Prostate gland (tissue), 2 donors: ENCODE data around the gene LINGO1. TPM values are rescaled to one million over a fixed set of nuclear protein-coding genes. Genes with fewer than 3 reads are reported as not detected.

ENCODE experiments used
- DNase-seq: peaks from one replicate; pipeline ENCODE4 v3.0.0-alpha.2; 2019; ENCODE audit warnings: low spot score
- H3K27ac ChIP-seq, 2 donors: fragments of 200-600 bp; sonication (generic); 2 replicates each; pipeline ENCODE4 v1.5.1; 2017 to 2019
- H3K27me3 ChIP-seq: fragments of 200-600 bp; sonication (generic); replicated peaks from 2 replicates; pipeline ENCODE4 v1.5.1; 2019; ENCODE audit not compliant: insufficient read depth
- H3K36me3 ChIP-seq, 2 donors: fragments of 200-600 bp; sonication (generic); 1 replicate in 1 of 2; 2 replicates in 1 of 2; pipeline versions ENCODE4 v1.5.1 to v1.8.1; 2017 to 2019
- H3K4me1 ChIP-seq: fragments of 200-600 bp; sonication (generic); replicated peaks from 2 replicates; pipeline ENCODE4 v1.5.1; 2019
- H3K4me3 ChIP-seq, 2 donors: fragments of 200-600 bp; sonication (generic); 2 replicates each; pipeline ENCODE4 v1.5.1; 2017 to 2019
- H3K9me3 ChIP-seq: fragments of 200-600 bp; sonication (generic); 2 replicates; pipeline ENCODE4 v1.5.1; 2017
- CTCF ChIP-seq, 4 experiments: fragments of 200-600 bp in 2 of 4; fragments of 450-650 bp in 2 of 4; sonication (generic) in 2 of 4; IDR thresholded peaks; 1 replicate in 3 of 4; 2 replicates in 1 of 4; pipeline ENCODE4 v1.5.1; 2016 to 2019; ENCODE audit warnings: antibody characterized with exemption in 4 of 4, mild to moderate bottlenecking in 2 of 4, moderate library complexity in 2 of 4
- POLR2A ChIP-seq: fragments of 450-650 bp; IDR thresholded peaks from one replicate; pipeline ENCODE4 v1.6.1; 2016; ENCODE audit warnings: antibody characterized with exemption, mild to moderate bottlenecking
- POLR2AphosphoS5 ChIP-seq: sonication (generic); formaldehyde crosslinking; IDR thresholded peaks from one replicate; pipeline ENCODE4 v1.6.1; 2017; ENCODE audit warnings: antibody characterized with exemption
- WGBS: methylation state at CpG from one replicate; pipeline ENCODE4 v1.1.5; 2018; 5-methylcytosine and 5-hydroxymethylcytosine counted together
- intact Hi-C: fragments of 100-400 bp; cut with DNase I; formaldehyde crosslinking; loops from one replicate; pipeline ENCODE4 v1.14.2; 2022
- total RNA-seq, 2 donors: library from RNA; depleted of rRNA; stranded (reverse); fragments of >200 nt; gene quantifications; one replicate each; pipeline ENCODE4 v1.1.0, GENCODE V29; 2016

Gene LINGO1
- total RNA-seq, 2 donors from 2014 or later = 2.9 to 10.2 TPM

- H3K4me1 ChIP-seq = peaks cover 5% of the 10 kb centered on the region
- TF ChIP-seq CTCF (IDR thresholded peaks at IDR 0.05) = no peak
- TF ChIP-seq POLR2A = no peak
- TF ChIP-seq POLR2AphosphoS5 = no peak
- no peak overlapping the region for H3K27ac ChIP-seq
- no peak overlapping the region for H3K4me3 ChIP-seq
- intact Hi-C loops = no loop called here
- H3K36me3 ChIP-seq = no peaks in the 10 kb centered on the region
- H3K27me3 ChIP-seq = no peaks in the 10 kb centered on the region
- 86% methylated on average over 8 of the region's 8 CpGs for WGBS
- DNase-seq = no peak
- H3K9me3 ChIP-seq = no peaks in the 10 kb centered on the region
Measured at GRCh38 chr15:77645602-77646001, 12.9 kb upstream of the LINGO1 start.

- intact Hi-C loops = no loop called here
- TF ChIP-seq CTCF (IDR thresholded peaks at IDR 0.05) (no peak), POLR2A (no peak), POLR2AphosphoS5 (no peak)
- no peak overlapping the region for H3K4me3 ChIP-seq
- H3K9me3 ChIP-seq = no peaks in the 10 kb centered on the region
- DNase-seq = no peak
- H3K4me1 ChIP-seq = peaks cover 5% of the 10 kb centered on the region
- no peak overlapping the region for H3K27ac ChIP-seq
- H3K27me3 ChIP-seq = no peaks in the 10 kb centered on the region
- H3K36me3 ChIP-seq = no peaks in the 10 kb centered on the region
- 88% methylated on average over 13 of the region's 14 CpGs for WGBS
Measured at GRCh38 chr15:77644543-77645247, 12.0 kb upstream of the LINGO1 start.

GRCh38 chr15:77643764-77644163 is 11.1 kb upstream of the LINGO1 start:
- Histone ChIP-seq H3K9me3 (no peaks in the 10 kb centered on the region), H3K4me3 (no peak overlapping the region), H3K27ac (no peak overlapping the region), H3K36me3 (no peaks in the 10 kb centered on the region), H3K4me1 (no peaks in the 10 kb centered on the region), H3K27me3 (no peaks in the 10 kb centered on the region)
- no peak for DNase-seq
- intact Hi-C loops = no loop called here
- 85% methylated on average over 4 of the region's 11 CpGs for WGBS
- TF ChIP-seq POLR2A (no peak), CTCF (IDR thresholded peaks at IDR 0.05) (no peak), POLR2AphosphoS5 (no peak)

GRCh38 chr15:77642793-77643430 is 10.2 kb upstream of the LINGO1 start:
- WGBS = 87% methylated on average over 10 of the region's 10 CpGs
- Histone ChIP-seq H3K4me3 (no peak overlapping the region), H3K27ac (no peak overlapping the region), H3K27me3 (no peaks in the 10 kb centered on the region), H3K36me3 (no peaks in the 10 kb centered on the region), H3K4me1 (no peaks in the 10 kb centered on the region), H3K9me3 (no peaks in the 10 kb centered on the region)
- intact Hi-C loops = no loop called here
- DNase-seq = no peak
- no peak for TF ChIP-seq POLR2A

GRCh38 chr15:77641999-77642398 is 9.3 kb upstream of the LINGO1 start:
- DNase-seq = no peak
- H3K4me1 ChIP-seq = no peaks in the 10 kb centered on the region
- H3K36me3 ChIP-seq = no peaks in the 10 kb centered on the region
- no peaks in the 10 kb centered on the region for H3K27me3 ChIP-seq
- H3K9me3 ChIP-seq = no peaks in the 10 kb centered on the region
- WGBS = 88% methylated on average over 6 of the region's 6 CpGs
- intact Hi-C loops = no loop called here
- H3K4me3 ChIP-seq = no peak overlapping the region
- no peak overlapping the region for H3K27ac ChIP-seq
- TF ChIP-seq POLR2A (no peak), POLR2AphosphoS5 (no peak), CTCF (IDR thresholded peaks at IDR 0.05) (no peak)
